GM08714 (cell line): ENCODE data around the gene POU3F1.

Source experiments
- H3K4me3 ChIP-seq: fragments of 200-500 bp; sonication (Bioruptor generic); 2 replicates; pipeline ENCODE4 v1.5.1; 2014; ENCODE audit warnings: mild to moderate bottlenecking, low read length, inconsistent platforms
- ZNF274 ChIP-seq: IDR thresholded peaks from 2 replicates; pipeline ENCODE4 v1.6.1; 2012; ENCODE audit warnings: mild to moderate bottlenecking, low read depth, low read length

Gene POU3F1

GRCh38 chr1:38082769-38083263 is 36.2 kb upstream of the POU3F1 start:
- TF ChIP-seq ZNF274 = no peak
- H3K4me3 ChIP-seq = no peak overlapping the region

DNA sequence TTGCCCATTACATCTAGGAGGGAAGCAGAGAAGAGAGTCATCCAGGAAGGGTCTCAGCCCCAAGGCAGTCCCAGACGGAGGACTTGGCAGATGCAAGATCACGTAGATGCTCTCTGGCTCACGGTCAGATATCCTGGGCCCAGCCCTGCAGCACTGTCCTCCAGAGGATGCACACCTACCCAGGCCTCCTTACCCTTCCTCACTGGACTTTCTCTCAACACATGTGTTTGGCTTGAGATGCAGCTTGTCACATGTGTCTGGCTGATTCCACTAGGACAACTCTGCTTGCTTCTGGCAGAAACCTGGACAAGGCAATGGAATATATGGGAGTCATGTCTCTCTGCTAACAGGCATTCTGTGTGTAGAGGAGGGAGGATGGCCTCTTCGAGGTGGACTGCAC is 32.4 kb upstream of the POU3F1 start:
- H3K4me3 ChIP-seq = no peak overlapping the region
- no peak for TF ChIP-seq ZNF274

GRCh38 chr1:38077523-38078147 is 31.0 kb upstream of the POU3F1 start:
- no peak overlapping the region for H3K4me3 ChIP-seq

DNA sequence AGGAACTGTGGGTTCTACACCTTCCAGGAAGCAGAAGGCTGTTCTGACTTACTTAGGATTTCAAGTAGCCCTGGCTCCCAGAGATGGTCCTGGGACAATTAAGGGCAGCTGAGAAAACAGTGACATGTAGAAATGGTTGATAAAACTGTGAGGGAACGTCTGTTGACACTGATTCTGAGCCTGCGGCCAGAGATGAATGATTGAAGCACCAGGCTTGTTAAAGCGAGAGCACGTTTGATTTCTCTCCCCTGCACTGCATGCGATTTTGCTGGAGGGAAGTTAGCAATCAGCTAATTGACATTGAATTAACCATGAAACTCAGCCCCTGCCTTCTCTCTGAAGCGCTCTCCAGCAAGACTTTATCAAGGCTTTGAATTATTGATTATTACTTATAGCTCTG is 29.9 kb upstream of the POU3F1 start:
- TF ChIP-seq ZNF274 = no peak
- H3K4me3 ChIP-seq = no peak overlapping the region

More at GRCh38 chr1:38077523-38078147, 31.0 kb upstream of the POU3F1 start:
- no peak for TF ChIP-seq ZNF274

GRCh38 chr1:38076038-38076437 is 29.4 kb upstream of the POU3F1 start:
- no peak for TF ChIP-seq ZNF274
- H3K4me3 ChIP-seq = no peak overlapping the region

DNA sequence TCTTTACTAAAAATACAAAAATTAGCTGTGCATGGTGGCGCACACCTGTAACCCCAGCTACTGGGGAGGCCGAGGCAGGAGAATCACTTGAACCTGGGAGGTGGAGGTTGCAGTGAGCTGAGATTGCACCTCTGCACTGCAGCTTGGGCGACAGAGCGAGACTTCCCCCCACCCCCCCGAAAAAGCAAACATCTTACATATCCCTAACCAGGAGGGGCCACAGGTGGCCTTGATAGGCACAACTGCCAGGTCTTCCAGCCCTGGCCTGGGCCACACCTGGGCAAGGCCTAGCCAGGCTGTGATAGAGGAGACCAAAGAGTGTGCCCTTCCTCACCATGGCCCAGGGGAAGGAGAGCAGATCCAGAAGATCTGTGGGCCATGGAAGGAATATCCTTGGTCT is 28.6 kb upstream of the POU3F1 start:
- no peak for TF ChIP-seq ZNF274
- no peak overlapping the region for H3K4me3 ChIP-seq

DNA sequence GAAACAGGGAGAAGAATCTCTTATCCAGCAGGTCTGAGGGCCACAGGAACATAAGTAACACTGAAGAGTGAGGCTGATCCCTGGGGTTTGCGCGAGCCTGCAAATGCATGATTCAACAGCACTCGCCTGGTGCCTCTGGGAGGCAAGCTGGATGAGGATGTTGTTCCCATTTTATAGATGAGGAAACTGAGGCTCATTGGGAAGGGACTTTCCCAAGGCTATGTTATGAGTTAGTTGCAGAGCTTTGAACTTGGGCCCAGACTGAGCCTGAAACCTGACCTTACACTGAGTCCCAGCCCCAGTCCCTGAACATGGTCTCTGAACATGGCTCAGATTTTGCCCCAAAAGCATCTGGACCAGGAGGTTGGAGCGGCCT is 27.7 kb upstream of the POU3F1 start:
- no peak overlapping the region for H3K4me3 ChIP-seq
- TF ChIP-seq ZNF274 = no peak

DNA sequence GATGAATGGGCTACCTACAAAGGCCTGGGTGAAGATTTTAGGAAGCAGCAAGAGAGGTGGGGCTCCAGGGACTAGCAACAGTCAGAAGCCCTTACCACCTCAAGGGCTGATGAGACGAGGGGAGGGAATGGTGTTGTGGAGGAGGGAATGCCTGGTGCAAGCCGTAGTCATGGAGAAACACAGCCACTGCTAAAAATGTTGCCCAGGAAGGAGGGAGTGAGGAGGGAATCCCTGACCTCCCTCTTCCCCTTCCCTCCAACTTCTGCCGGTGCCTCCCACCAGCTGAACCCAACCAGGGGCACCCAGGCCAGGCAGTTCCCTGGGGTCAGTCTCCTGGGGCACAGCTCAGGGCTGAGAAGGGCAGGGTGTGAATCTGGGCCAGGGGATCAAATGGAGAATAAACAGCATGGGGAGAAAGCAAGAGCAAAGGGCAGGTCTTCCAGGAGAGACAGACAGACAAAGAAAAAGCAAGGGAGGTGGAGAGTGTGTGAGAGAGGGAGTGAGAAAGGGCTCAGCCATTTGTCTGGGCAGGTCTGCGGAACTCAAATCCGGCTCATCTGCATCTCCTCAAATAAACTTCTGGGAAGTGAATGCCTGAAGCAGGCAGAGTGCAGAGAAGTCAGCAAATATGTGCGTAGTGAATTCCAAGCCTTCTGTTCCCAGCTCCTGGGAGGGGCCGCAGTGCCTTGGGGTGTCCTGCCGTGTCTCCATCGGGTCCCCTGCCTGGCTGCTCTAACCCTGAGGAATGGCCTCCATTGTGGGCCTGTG is 27.1 kb upstream of the POU3F1 start:
- no peak for TF ChIP-seq ZNF274

DNA sequence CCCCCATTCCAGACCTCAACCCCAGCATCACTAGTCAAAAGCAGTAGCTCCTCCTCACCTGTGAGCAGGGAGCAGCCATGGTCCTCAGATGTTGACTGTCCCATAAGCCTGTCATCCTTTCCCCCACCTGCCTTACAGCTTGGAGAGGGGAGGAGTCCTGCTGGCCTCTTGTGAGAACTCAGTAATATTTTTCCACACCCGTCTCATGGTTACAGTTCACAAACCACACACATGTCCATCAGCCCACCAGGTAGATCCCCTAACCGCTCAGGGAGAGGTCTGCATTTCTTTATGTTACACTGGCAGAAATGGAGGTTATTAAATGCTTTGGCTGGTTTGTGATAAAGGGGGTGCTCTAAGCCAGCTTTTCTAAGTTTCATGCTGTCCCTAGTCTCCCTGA is 26.3 kb upstream of the POU3F1 start:
- TF ChIP-seq ZNF274 = no peak
- H3K4me3 ChIP-seq = no peak overlapping the region

More for the DNA sequence above, 27.1 kb upstream of the POU3F1 start:
- H3K4me3 ChIP-seq = no peak overlapping the region

- no peak overlapping the region for H3K4me3 ChIP-seq
- no peak for TF ChIP-seq ZNF274
These were observed 25.0 kb upstream of the POU3F1 start for GRCh38 chr1:38071312-38072256.

DNA sequence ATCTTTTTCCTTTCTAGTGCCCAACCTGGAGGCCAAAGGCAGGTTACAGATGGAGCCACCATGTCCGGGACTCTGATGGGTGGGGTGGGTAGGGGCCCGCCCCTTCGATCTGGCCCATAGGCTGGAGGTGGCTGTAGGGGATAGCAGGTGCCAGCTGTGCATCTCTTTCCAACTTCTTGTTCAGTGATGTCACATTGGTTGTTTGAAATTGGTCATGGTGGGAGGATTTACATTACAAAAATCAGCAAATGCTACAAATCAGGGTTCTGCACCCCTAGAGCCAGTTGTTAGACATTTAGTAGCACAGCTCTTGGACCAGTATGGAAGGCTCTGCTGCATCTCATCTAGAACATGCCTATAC is 22.4 kb upstream of the POU3F1 start:
- no peak for TF ChIP-seq ZNF274
- no peak overlapping the region for H3K4me3 ChIP-seq

DNA sequence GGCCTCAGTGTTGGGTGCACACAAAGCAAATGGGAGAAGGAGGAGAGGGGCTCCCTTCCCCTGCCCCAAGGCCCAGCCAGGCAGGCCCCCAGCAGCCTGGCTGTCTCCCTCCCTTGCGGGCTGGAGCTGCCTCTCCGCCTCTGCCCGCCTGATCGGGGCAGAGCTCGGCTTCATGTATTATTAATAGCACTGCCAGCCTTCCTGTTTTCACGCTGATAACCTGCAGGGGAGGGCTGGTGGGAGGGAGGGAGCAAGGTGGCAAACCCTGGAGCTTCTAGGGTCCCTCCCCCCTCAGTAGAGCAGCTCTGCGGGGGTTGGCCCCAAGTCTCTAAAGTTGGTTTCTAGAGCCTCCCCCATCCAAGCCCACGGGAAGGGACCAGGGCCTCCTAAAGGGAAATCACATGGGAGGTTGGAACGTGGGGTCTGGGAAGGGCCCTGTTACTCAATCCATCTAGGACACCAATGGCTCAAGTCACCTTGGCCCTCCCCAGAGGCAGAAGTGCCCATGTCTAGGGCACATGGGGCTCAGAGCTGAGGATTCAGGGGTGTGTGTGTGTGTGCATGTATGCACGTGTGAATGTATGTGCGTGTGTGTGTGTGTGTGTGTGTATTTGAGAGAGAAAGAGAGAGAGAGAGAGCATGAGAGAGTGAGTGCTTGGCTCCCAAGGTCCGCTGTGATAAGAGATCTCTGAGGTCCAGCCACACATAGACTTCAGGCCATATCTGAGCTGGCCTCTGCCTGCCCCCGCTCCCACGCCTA is 21.8 kb upstream of the POU3F1 start:
- no peak for TF ChIP-seq ZNF274
- no peak overlapping the region for H3K4me3 ChIP-seq

DNA sequence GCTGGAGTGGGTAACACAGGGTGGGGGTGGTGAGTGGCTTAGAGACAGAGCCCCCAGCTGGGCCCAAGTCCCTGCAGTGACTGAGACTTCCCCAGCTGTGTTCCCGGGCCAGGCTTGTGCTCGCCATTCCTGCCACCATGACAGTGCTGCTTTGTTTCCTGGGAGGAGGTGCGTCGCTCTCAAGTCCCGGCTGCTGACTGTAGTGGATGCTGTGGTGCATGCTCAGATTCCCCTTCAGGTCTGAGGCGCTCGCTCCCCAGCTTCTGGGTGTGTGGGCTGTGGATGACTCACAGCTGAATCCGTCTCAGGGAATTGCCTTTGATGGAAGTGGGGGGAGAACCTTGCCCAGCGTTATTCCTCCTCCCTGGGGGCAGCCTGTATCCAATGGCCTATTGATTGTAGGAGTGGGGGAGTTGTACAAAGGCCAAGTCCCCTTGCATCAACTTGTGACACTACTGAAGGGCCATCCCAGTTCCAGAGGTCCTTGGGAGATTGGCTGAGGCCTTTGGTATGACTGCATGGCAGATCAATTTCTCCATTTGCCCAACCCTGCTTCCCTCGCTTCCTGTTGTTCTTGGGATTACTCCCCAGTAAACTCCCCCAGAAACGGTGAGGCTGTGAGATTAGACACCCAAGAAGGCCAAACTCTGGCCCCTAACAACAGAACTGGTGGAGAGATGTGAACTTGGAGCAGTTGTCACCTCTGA is 17.8 kb upstream of the POU3F1 start:
- TF ChIP-seq ZNF274 = no peak

More for the DNA sequence above, 17.8 kb upstream of the POU3F1 start:
- H3K4me3 ChIP-seq = no peak overlapping the region
